Loucy (cell line): ENCODE data around the gene VANGL1.

Experiments
- H2AFZ ChIP-seq: fragments of 200-600 bp; sonication (generic); 2 replicates; pipeline ENCODE4 v1.6.0; 2016; ENCODE audit warnings: antibody characterized with exemption, mild to moderate bottlenecking, low read length, moderate library complexity
- H3F3A ChIP-seq: fragments of 200-600 bp; 2 replicates; pipeline ENCODE4 v1.6.0; 2016; ENCODE audit warnings: antibody characterized with exemption, low read depth, mild to moderate bottlenecking
- H3K27me3 ChIP-seq: fragments of 200-600 bp; sonication (generic); 2 replicates; pipeline ENCODE4 v1.6.1; 2014; ENCODE audit warnings: low read length, mild to moderate bottlenecking; ENCODE audit not compliant: insufficient read depth, poor library complexity, severe bottlenecking
- H3K36me3 ChIP-seq: fragments of 200-600 bp; sonication (generic); 2 replicates; pipeline ENCODE4 v1.6.1; 2016; ENCODE audit warnings: low read length; ENCODE audit not compliant: insufficient read depth
- H3K4me1 ChIP-seq: fragments of 200-600 bp; sonication (generic); 2 replicates; pipeline ENCODE4 v1.5.1; 2014; ENCODE audit warnings: low read length, mild to moderate bottlenecking; ENCODE audit not compliant: insufficient read depth, poor library complexity, severe bottlenecking
- H3K4me2 ChIP-seq: fragments of 200-600 bp; sonication (generic); 2 replicates; pipeline ENCODE4 v1.6.0; 2014; ENCODE audit warnings: antibody characterized with exemption, low read length, low read depth, mild to moderate bottlenecking; ENCODE audit not compliant: poor library complexity, severe bottlenecking
- H3K4me3 ChIP-seq: fragments of 200-600 bp; sonication (generic); 2 replicates; pipeline ENCODE4 v1.5.1; 2014; ENCODE audit warnings: low read length, mild to moderate bottlenecking, mixed read lengths; ENCODE audit not compliant: poor library complexity, severe bottlenecking
- H3K79me2 ChIP-seq: fragments of 200-600 bp; sonication (generic); 2 replicates; pipeline ENCODE4 v1.6.1; 2014; ENCODE audit warnings: low read length; ENCODE audit not compliant: insufficient read depth
- H3K9ac ChIP-seq: fragments of 200-600 bp; sonication (generic); 2 replicates; pipeline ENCODE4 v1.6.0; 2014; ENCODE audit warnings: mild to moderate bottlenecking, low read depth, low read length, moderate library complexity; ENCODE audit not compliant: poor library complexity, severe bottlenecking
- H3K9me2 ChIP-seq: fragments of 200-600 bp; sonication (generic); replicated peaks from 2 replicates; pipeline ENCODE4 v1.6.1; 2016; ENCODE audit warnings: low read depth, low read length, mixed read lengths
- H3K9me3 ChIP-seq: fragments of 200-600 bp; sonication (generic); 2 replicates; pipeline ENCODE4 v1.6.1; 2014; ENCODE audit warnings: mild to moderate bottlenecking, antibody characterized with exemption, low read length, low read depth; ENCODE audit not compliant: insufficient read depth
- H4K20me1 ChIP-seq: fragments of 200-600 bp; sonication (generic); 2 replicates; pipeline ENCODE4 v1.6.0; 2014; ENCODE audit warnings: antibody characterized with exemption, low read length, mild to moderate bottlenecking; ENCODE audit not compliant: insufficient read depth, poor library complexity, severe bottlenecking
- CTCF ChIP-seq: fragments of 200-600 bp; sonication (generic); conservative IDR thresholded peaks from 2 replicates; pipeline ENCODE4 v1.5.1; 2014; ENCODE audit warnings: mild to moderate bottlenecking, antibody characterized with exemption, low read length
- EZH2phosphoT487 ChIP-seq: fragments of 200-600 bp; IDR thresholded peaks from 2 replicates; pipeline ENCODE4 v1.6.1; 2018; ENCODE audit warnings: antibody characterized with exemption, mild to moderate bottlenecking, moderate library complexity, borderline replicate concordance

VANGL1 gene

GRCh38 chr1:115665319-115666096 is 23.7 kb downstream of the VANGL1 start:
- H3K4me1 ChIP-seq, result peaks cover 38% of the 10 kb centered on the region

GRCh38 chr1:115666206-115666605 is 24.4 kb downstream of the VANGL1 start:
- H3K4me2 ChIP-seq, result no peak overlapping the region
- no peaks in the 10 kb centered on the region for H3K9me3 ChIP-seq
- H3K4me1 ChIP-seq, result peaks cover 43% of the 10 kb centered on the region

More at GRCh38 chr1:115665319-115666096, 23.7 kb downstream of the VANGL1 start:
- Histone ChIP-seq H3F3A (no peaks in the 10 kb centered on the region), H3K4me2 (no peak overlapping the region), H3K36me3 (peaks cover 72% of the 10 kb centered on the region), H3K9me3 (no peaks in the 10 kb centered on the region), H2AFZ (no peak overlapping the region), H3K79me2 (peaks cover 81% of the 10 kb centered on the region), H3K9ac (no peak overlapping the region), H4K20me1 (no peaks in the 10 kb centered on the region), H3K27me3 (no peaks in the 10 kb centered on the region), H3K4me3 (no peak overlapping the region), H3K9me2 (no peaks in the 10 kb centered on the region)
- TF ChIP-seq EZH2phosphoT487 (no peak), CTCF (no peak)

GRCh38 chr1:115666702-115667101 is 24.9 kb downstream of the VANGL1 start:
- peaks cover 83% of the 10 kb centered on the region for H3K79me2 ChIP-seq
- H3F3A ChIP-seq, result no peaks in the 10 kb centered on the region
- H3K36me3 ChIP-seq, result peaks cover 65% of the 10 kb centered on the region
- no peaks in the 10 kb centered on the region for H4K20me1 ChIP-seq
- H3K4me2 ChIP-seq, result no peak overlapping the region
- no peaks in the 10 kb centered on the region for H3K27me3 ChIP-seq
- peaks cover 48% of the 10 kb centered on the region for H3K4me1 ChIP-seq
- no peak overlapping the region for H3K4me3 ChIP-seq
- H3K9me3 ChIP-seq, result no peaks in the 10 kb centered on the region
- H3K9ac ChIP-seq, result no peak overlapping the region
- no peak overlapping the region for H2AFZ ChIP-seq
- TF ChIP-seq CTCF (no peak), EZH2phosphoT487 (no peak)
- H3K9me2 ChIP-seq, result no peaks in the 10 kb centered on the region

More at GRCh38 chr1:115666206-115666605, 24.4 kb downstream of the VANGL1 start:
- no peaks in the 10 kb centered on the region for H4K20me1 ChIP-seq
- H3K79me2 ChIP-seq, result peaks cover 78% of the 10 kb centered on the region
- H3K9me2 ChIP-seq, result no peaks in the 10 kb centered on the region
- H3K4me3 ChIP-seq, result no peak overlapping the region
- no peak for TF ChIP-seq CTCF
- TF ChIP-seq EZH2phosphoT487, result no peak
- no peaks in the 10 kb centered on the region for H3K27me3 ChIP-seq
- H3K36me3 ChIP-seq, result peaks cover 66% of the 10 kb centered on the region
- H3F3A ChIP-seq, result no peaks in the 10 kb centered on the region
- H3K9ac ChIP-seq, result no peak overlapping the region
- no peak overlapping the region for H2AFZ ChIP-seq
